T-cell (primary cell): ENCODE data around the gene BANK1. TPM values are rescaled to one million over a fixed set of nuclear protein-coding genes. Genes with fewer than 3 reads are reported as not detected.

Experiments
- ATAC-seq, 4 experiments: fragments of 200-7000 bp in 3 of 4; fragments of 150-1000 bp in 1 of 4; cut with Tn5 transposase; replicated peaks in 1 of 4; 1 replicate in 3 of 4; 2 replicates in 1 of 4; pipeline ENCODE4 v1.10.0; 2021; ENCODE audit warnings: moderate library complexity in 3 of 4, mild to moderate bottlenecking in 2 of 4, moderate number of reproducible peaks in 1 of 4
- CTCF ChIA-PET, 2 donors: fragments of 300-600 bp; sonication (Branson Sonifier 250); formaldehyde crosslinking; loops; one replicate each; lab custom pipeline; 2022; ENCODE audit warnings: antibody characterized with exemption in 2 of 2; lab: Charles Lee
- POLR2A ChIA-PET, 2 donors: fragments of 300-600 bp; sonication (Branson Sonifier 250); formaldehyde crosslinking; loops; one replicate each; lab custom pipeline; 2022; ENCODE audit warnings: antibody characterized with exemption in 2 of 2; lab: Charles Lee
- DNase-seq, 35 experiments: peaks; one replicate each; pipeline versions ENCODE4 v3.0.0 to v3.0.0-alpha.2; 2013 to 2023
- H3K27ac ChIP-seq: one replicate; pipeline ENCODE4 v1.5.1; 2013; ENCODE audit warnings: low read length
- H3K27me3 ChIP-seq, 2 experiments: replicated peaks in 1 of 2; 1 replicate in 1 of 2; 2 replicates in 1 of 2; pipeline versions ENCODE4 v1.6.1 to v1.7.0; 2013; ENCODE audit warnings: low read length in 1 of 2, mixed read lengths in 1 of 2; ENCODE audit not compliant: control insufficient read depth in 2 of 2, insufficient read depth in 2 of 2; ENCODE audit errors: extremely low read depth in 1 of 2
- H3K36me3 ChIP-seq, 2 donors: 1 replicate in 1 of 2; 2 replicates in 1 of 2; pipeline versions ENCODE4 v1.6.1 to v1.7.0; 2013; ENCODE audit warnings: low read length in 1 of 2; ENCODE audit not compliant: control insufficient read depth in 2 of 2, insufficient read depth in 1 of 2; ENCODE audit errors: extremely low read depth in 1 of 2
- H3K4me1 ChIP-seq, 2 experiments: 1 replicate in 1 of 2; 2 replicates in 1 of 2; pipeline versions ENCODE4 v1.6.1 to v1.7.0; 2013; ENCODE audit warnings: low read length in 2 of 2, mixed read lengths in 1 of 2; ENCODE audit not compliant: insufficient read depth in 2 of 2, control insufficient read depth in 1 of 2; ENCODE audit errors: extremely low read depth in 1 of 2
- H3K4me3 ChIP-seq, 2 donors: 1 replicate in 1 of 2; 2 replicates in 1 of 2; pipeline versions ENCODE4 v1.5.1 to v1.7.0; 2013; ENCODE audit warnings: mild to moderate bottlenecking in 2 of 2, low read length in 1 of 2, moderate library complexity in 1 of 2; ENCODE audit not compliant: control insufficient read depth in 1 of 2; ENCODE audit errors: extremely low read depth in 1 of 2
- H3K9me3 ChIP-seq: 2 replicates; pipeline ENCODE4 v1.7.0; 2013
- H3K27ac Mint-ChIP-seq, 2 donors: one replicate each; pipeline ENCODE4 v1.8.0; 2020 to 2021; ENCODE audit warnings: mild to moderate bottlenecking in 2 of 2, mixed read lengths in 2 of 2
- H3K27me3 Mint-ChIP-seq, 2 donors: one replicate each; pipeline ENCODE4 v1.8.0; 2021 to 2022; ENCODE audit warnings: mixed read lengths in 2 of 2
- H3K36me3 Mint-ChIP-seq: one replicate; pipeline ENCODE4 v1.8.0; 2021; ENCODE audit warnings: mixed read lengths
- H3K4me1 Mint-ChIP-seq, 3 donors: one replicate each; pipeline ENCODE4 v1.8.0; 2020 to 2022; ENCODE audit warnings: mixed read lengths in 3 of 3, mild to moderate bottlenecking in 1 of 3
- H3K4me3 Mint-ChIP-seq, 3 donors: one replicate each; pipeline ENCODE4 v1.8.0; 2020 to 2022; ENCODE audit warnings: mild to moderate bottlenecking in 3 of 3, mixed read lengths in 3 of 3, moderate library complexity in 3 of 3
- H3K9me3 Mint-ChIP-seq, 3 donors: one replicate each; pipeline ENCODE4 v1.8.0; 2020 to 2022; ENCODE audit warnings: mixed read lengths in 3 of 3
- WGBS: methylation state at CpG from one replicate; pipeline ENCODE4 v1.1.5; 2013; ENCODE audit warnings: missing lambda C conversion rate; ENCODE audit not compliant: insufficient coverage; 5-methylcytosine and 5-hydroxymethylcytosine counted together
- total RNA-seq, 35 experiments: library from RNA in 6 of 35; stranded (reverse) in 6 of 35; fragments of 120-200 nt in 1 of 35; gene quantifications; one replicate each; pipeline versions ENCODE4 v1.2.1 to v1.2.4 and lab custom pipeline; 2013 to 2026

Gene BANK1
- total RNA-seq, 5 donors from 2014 or later (not counting 1 experiment from before 2014, with no cell fraction given) = 2.5 to 10.9 (median 3.5) TPM

- peaks cover 0 to 4% of the 10 kb centered on the region in 2 donors for H3K27me3 Mint-ChIP-seq
- ATAC-seq = no peak
- Histone ChIP-seq H3K4me3 (no peak overlapping the region), H3K27ac (no peak overlapping the region), H3K9me3 (no peaks in the 10 kb centered on the region), H3K27me3 (no peaks in the 10 kb centered on the region), H3K36me3 (no peaks in the 10 kb centered on the region), H3K4me1 (no peaks in the 10 kb centered on the region)
- no peak overlapping the region for H3K27ac Mint-ChIP-seq
- CTCF ChIA-PET = no interaction called here
- DNase-seq = no peak
- H3K4me3 Mint-ChIP-seq = no peak overlapping the region
- POLR2A ChIA-PET = no interaction called here
- H3K9me3 Mint-ChIP-seq = peaks cover 6 to 10% (median 9%) of the 10 kb centered on the region in 3 donors
- WGBS = no CpG with 5 or more reads among the region's 2 CpGs
- no peaks in the 10 kb centered on the region for H3K36me3 Mint-ChIP-seq
- H3K4me1 Mint-ChIP-seq = no peaks in the 10 kb centered on the region
These were observed 33.3 kb downstream of the BANK1 start for GRCh38 chr4:101823864-101824263.

- Histone ChIP-seq H3K4me1 (no peaks in the 10 kb centered on the region), H3K27ac (no peak overlapping the region), H3K36me3 (no peaks in the 10 kb centered on the region), H3K9me3 (no peaks in the 10 kb centered on the region), H3K27me3 (no peaks in the 10 kb centered on the region), H3K4me3 (no peak overlapping the region)
- Mint-ChIP-seq H3K4me1 (no peaks in the 10 kb centered on the region), H3K9me3 (peaks cover 6 to 10% (median 9%) of the 10 kb centered on the region in 3 donors), H3K36me3 (no peaks in the 10 kb centered on the region), H3K27me3 (peaks cover 0 to 4% of the 10 kb centered on the region in 2 donors), H3K27ac (no peak overlapping the region), H3K4me3 (no peak overlapping the region)
- POLR2A ChIA-PET = no interaction called here
- CTCF ChIA-PET = interaction anchor here in 1 of 2 donors (0.7 kb wide), 1 partner anchor 436 kb away, joined by 4 read pairs; no protein-coding TSS in a partner anchor
- DNase-seq (no peak), ATAC-seq (no peak)
These were observed 34.0 kb downstream of the BANK1 start for GRCh38 chr4:101824500-101824899.

GRCh38 chr4:101825953-101826352 lies 35.4 kb downstream of the BANK1 start:
- WGBS = no CpG with 5 or more reads among the region's 2 CpGs
- Mint-ChIP-seq H3K27me3 (peaks cover 0 to 4% of the 10 kb centered on the region in 2 donors), H3K36me3 (no peaks in the 10 kb centered on the region), H3K4me1 (no peaks in the 10 kb centered on the region), H3K9me3 (peaks cover 2 to 5% (median 5%) of the 10 kb centered on the region in 3 donors), H3K27ac (no peak overlapping the region), H3K4me3 (no peak overlapping the region)
- H3K4me3 ChIP-seq = no peak overlapping the region
- CTCF ChIA-PET = no interaction called here
- no peaks in the 10 kb centered on the region for H3K36me3 ChIP-seq
- no peaks in the 10 kb centered on the region for H3K27me3 ChIP-seq
- no peaks in the 10 kb centered on the region for H3K9me3 ChIP-seq
- POLR2A ChIA-PET = no interaction called here
- no peak for ATAC-seq
- H3K4me1 ChIP-seq = no peaks in the 10 kb centered on the region
- DNase-seq = no peak
- H3K27ac ChIP-seq = no peak overlapping the region

GRCh38 chr4:101831816-101832215 lies 41.3 kb downstream of the BANK1 start:
- ATAC-seq = no peak
- H3K4me3 ChIP-seq = no peak overlapping the region
- Mint-ChIP-seq H3K9me3 (no peaks in the 10 kb centered on the region), H3K36me3 (no peaks in the 10 kb centered on the region), H3K27me3 (no peaks in the 10 kb centered on the region), H3K4me1 (peaks cover 0 to 2% (median 0%) of the 10 kb centered on the region in 3 donors), H3K4me3 (no peak overlapping the region), H3K27ac (no peak overlapping the region)
- no peaks in the 10 kb centered on the region for H3K36me3 ChIP-seq
- ChIA-PET CTCF (no interaction called here), POLR2A (no interaction called here)
- H3K27ac ChIP-seq = no peak overlapping the region
- DNase-seq = no peak
- H3K4me1 ChIP-seq = no peaks in the 10 kb centered on the region
- peaks cover 0 to 4% of the 10 kb centered on the region in 2 experiments for H3K27me3 ChIP-seq
- no peaks in the 10 kb centered on the region for H3K9me3 ChIP-seq

GRCh38 chr4:101833480-101833879 lies 43.0 kb downstream of the BANK1 start:
- H3K4me1 Mint-ChIP-seq = peaks cover 0 to 2% (median 0%) of the 10 kb centered on the region in 3 donors
- Histone ChIP-seq H3K4me1 (no peaks in the 10 kb centered on the region), H3K9me3 (no peaks in the 10 kb centered on the region), H3K27me3 (peaks cover 0 to 4% of the 10 kb centered on the region in 2 experiments), H3K36me3 (no peaks in the 10 kb centered on the region), H3K27ac (no peak overlapping the region), H3K4me3 (no peak overlapping the region)
- H3K27me3 Mint-ChIP-seq = no peaks in the 10 kb centered on the region
- H3K27ac Mint-ChIP-seq = no peak overlapping the region
- no CpG with 5 or more reads among the region's 1 CpG for WGBS
- H3K36me3 Mint-ChIP-seq = no peaks in the 10 kb centered on the region
- ATAC-seq (no peak), DNase-seq (no peak)
- H3K4me3 Mint-ChIP-seq = no peak overlapping the region
- POLR2A ChIA-PET = no interaction called here
- no peaks in the 10 kb centered on the region for H3K9me3 Mint-ChIP-seq
- CTCF ChIA-PET = no interaction called here

GRCh38 chr4:101835121-101835904 lies 44.8 kb downstream of the BANK1 start:
- Mint-ChIP-seq H3K36me3 (no peaks in the 10 kb centered on the region), H3K27me3 (no peaks in the 10 kb centered on the region), H3K9me3 (no peaks in the 10 kb centered on the region), H3K27ac (no peak overlapping the region), H3K4me1 (peaks cover 0 to 2% (median 0%) of the 10 kb centered on the region in 3 donors), H3K4me3 (no peak overlapping the region)
- CTCF ChIA-PET = no interaction called here
- no peak for DNase-seq
- no peaks in the 10 kb centered on the region for H3K9me3 ChIP-seq
- POLR2A ChIA-PET = no interaction called here
- 89% methylated on average over 1 of the region's 2 CpGs for WGBS
- peaks cover 0 to 4% of the 10 kb centered on the region in 2 experiments for H3K27me3 ChIP-seq
- no peak overlapping the region for H3K4me3 ChIP-seq
- no peaks in the 10 kb centered on the region for H3K36me3 ChIP-seq
- no peak for ATAC-seq
- no peak overlapping the region for H3K27ac ChIP-seq
- H3K4me1 ChIP-seq = no peaks in the 10 kb centered on the region
